AG09309 (cell line): Measurements from ENCODE around the gene KCNN4.

ENCODE experiments used
- DNase-seq: peaks from one replicate; pipeline ENCODE4 v3.0.0-alpha.2; 2010; ENCODE audit warnings: low read depth
- H3K4me3 ChIP-seq: 2 replicates; pipeline ENCODE4 v1.5.1; 2011; ENCODE audit warnings: mild to moderate bottlenecking, low read depth, low read length, moderate library complexity; ENCODE audit not compliant: control insufficient read depth
- TF ChIP-seq, protein P1 (sequence below): IDR thresholded peaks from 2 replicates; pipeline ENCODE4 v1.5.1; 2011; ENCODE audit warnings: mild to moderate bottlenecking, low read depth, low read length, inconsistent platforms; ENCODE audit not compliant: insufficient read depth, control insufficient read depth; ENCODE audit errors: missing control alignments

KCNN4 gene

DNA sequence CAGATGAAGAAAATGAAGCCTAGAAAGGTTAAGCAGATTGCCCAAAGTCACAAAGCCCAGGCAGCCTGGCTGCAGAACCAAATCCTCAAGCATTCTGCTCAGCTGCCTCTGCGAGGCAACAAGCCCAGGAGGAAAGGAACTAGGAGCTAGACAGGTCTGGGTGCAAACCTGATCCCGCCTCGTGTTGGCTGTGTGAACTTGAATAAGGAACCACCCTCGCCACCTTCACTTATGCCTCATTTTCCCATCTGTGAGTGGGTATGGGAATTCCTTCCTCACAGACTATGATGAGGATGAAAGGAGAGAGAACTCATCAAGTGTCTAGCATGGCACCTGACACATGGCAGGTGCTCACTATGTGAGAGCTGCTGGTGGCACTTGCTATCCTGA lies 32.6 kb downstream of the KCNN4 start:
- no peak overlapping the region for H3K4me3 ChIP-seq
- DNase-seq, result no peak
- TF ChIP-seq, protein P1, sequence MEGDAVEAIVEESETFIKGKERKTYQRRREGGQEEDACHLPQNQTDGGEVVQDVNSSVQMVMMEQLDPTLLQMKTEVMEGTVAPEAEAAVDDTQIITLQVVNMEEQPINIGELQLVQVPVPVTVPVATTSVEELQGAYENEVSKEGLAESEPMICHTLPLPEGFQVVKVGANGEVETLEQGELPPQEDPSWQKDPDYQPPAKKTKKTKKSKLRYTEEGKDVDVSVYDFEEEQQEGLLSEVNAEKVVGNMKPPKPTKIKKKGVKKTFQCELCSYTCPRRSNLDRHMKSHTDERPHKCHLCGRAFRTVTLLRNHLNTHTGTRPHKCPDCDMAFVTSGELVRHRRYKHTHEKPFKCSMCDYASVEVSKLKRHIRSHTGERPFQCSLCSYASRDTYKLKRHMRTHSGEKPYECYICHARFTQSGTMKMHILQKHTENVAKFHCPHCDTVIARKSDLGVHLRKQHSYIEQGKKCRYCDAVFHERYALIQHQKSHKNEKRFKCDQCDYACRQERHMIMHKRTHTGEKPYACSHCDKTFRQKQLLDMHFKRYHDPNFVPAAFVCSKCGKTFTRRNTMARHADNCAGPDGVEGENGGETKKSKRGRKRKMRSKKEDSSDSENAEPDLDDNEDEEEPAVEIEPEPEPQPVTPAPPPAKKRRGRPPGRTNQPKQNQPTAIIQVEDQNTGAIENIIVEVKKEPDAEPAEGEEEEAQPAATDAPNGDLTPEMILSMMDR, result no peak

- DNase-seq, result no peak
Measured at GRCh38 chr19:43747557-43748204, 33.1 kb downstream of the KCNN4 start.

DNA sequence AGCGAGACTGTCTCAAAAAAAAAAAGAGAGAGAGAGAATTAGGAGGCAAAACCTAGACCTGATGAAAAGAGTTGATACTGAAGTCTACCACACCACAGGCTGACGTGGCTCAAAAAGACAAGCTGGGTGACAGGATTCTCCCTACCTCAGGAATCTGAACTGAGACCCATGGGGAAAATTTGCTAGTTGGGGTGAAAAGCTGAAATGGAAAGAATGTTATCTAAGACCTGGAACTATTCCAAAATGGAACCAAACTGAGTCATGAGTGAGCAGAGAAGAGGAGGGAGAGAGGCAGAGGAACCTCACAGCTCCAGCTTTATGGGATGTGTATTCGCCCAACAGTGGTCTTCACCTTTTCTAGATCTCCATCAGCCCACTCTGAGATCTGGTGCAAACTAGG lies 37.7 kb downstream of the KCNN4 start:
- peak; percentile 47 for DNase-seq
- H3K4me3 ChIP-seq, result no peak overlapping the region

More at GRCh38 chr19:43747557-43748204, 33.1 kb downstream of the KCNN4 start:
- TF ChIP-seq, protein P1, result no peak
- no peak overlapping the region for H3K4me3 ChIP-seq

GRCh38 chr19:43741075-43741825 lies 39.5 kb downstream of the KCNN4 start:
- H3K4me3 ChIP-seq, result no peak overlapping the region
- TF ChIP-seq, protein P1, result no peak
- DNase-seq, result no peak

More for the DNA sequence above, 37.7 kb downstream of the KCNN4 start:
- TF ChIP-seq, protein P1, result no peak

DNA sequence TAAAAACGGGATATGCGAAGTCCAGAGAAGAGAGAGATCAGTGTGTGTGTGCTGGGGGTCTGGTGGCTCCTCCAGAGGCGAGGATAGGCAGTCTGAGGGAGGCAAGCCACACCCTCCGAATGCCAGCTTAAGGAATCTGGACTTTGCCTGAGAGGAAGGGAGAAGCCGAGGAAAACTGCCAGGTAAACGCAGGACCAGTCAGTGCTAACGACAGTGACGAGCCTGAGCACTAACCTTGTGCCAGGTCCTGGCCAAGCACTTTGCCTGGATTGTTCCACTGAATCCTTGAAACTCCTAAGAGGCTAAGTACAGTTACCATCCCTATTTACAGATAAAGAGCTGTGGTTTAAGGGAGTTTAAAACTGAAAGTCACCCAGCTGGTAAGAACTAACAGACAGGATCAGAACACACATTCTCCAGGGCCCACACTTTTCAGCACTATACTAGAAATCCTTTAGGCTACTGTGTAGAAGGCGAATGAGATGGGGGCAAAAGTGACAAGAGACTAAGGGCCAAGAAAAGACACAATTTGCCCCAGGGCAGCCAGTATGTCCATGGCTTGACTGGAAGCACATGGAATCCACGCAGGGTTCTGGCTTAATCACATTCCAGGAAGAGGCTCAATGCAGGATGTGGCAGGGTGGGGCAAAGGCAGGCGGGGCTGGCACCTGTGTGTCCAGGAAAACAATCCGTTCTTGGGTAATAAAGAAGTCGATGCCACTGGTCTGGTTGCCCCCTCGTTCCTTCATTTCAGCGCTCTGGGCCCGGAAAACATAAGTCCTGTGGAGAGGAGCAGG lies 41.1 kb downstream of the KCNN4 start:
- TF ChIP-seq, protein P1, result no peak
- no peak for DNase-seq

GRCh38 chr19:43738780-43739211 lies 42.0 kb downstream of the KCNN4 start:
- no peak for DNase-seq
- H3K4me3 ChIP-seq, result no peak overlapping the region
- TF ChIP-seq, protein P1, result no peak

More for the DNA sequence above, 41.1 kb downstream of the KCNN4 start:
- H3K4me3 ChIP-seq, result no peak overlapping the region
